Measurements from ENCODE around the gene TAAR5. TPM values are rescaled to one million over a fixed set of nuclear protein-coding genes. Genes with fewer than 3 reads are reported as not detected.

The TAAR5 gene
- polyA plus RNA-seq, 1 donor from 2014 or later, result not detected

- Histone ChIP-seq H4K20me1 (ENCODE audit: insufficient read depth) (no peaks in the 10 kb centered on the region), H3K9ac (ENCODE audit: low read length) (no peak overlapping the region), H3K27me3 (ENCODE audit: insufficient read depth, low read depth, low read length) (no peaks in the 10 kb centered on the region), H3K9me3 (ENCODE audit: low read length) (no peaks in the 10 kb centered on the region), H3K4me3 (ENCODE audit: low read length) (no peak overlapping the region), H2AFZ (ENCODE audit: low read depth, low read length) (no peak overlapping the region), H3K27ac (ENCODE audit: low read length) (no peak overlapping the region), H3K79me2 (replicated peaks; ENCODE audit: insufficient read depth, low read length) (no peaks in the 10 kb centered on the region), H3K4me2 (ENCODE audit: low read length) (no peak overlapping the region), H3F3A (ENCODE audit: insufficient read depth, low read length, poor library complexity, severe bottlenecking) (no peaks in the 10 kb centered on the region), H3K9me2 (ENCODE audit: insufficient read depth, low read length) (no peaks in the 10 kb centered on the region), H3K36me3 (ENCODE audit: insufficient read depth, low read length) (no peaks in the 10 kb centered on the region)
- TF ChIP-seq MXI1 (conservative IDR thresholded peaks at IDR 0.05; ENCODE audit: poor library complexity, severe bottlenecking), result no peak
- TF ChIP-seq REST (IDR thresholded peaks at IDR 0.05; ENCODE audit: borderline replicate concordance), result no peak
- no peak for TF ChIP-seq RAD21 (conservative IDR thresholded peaks at IDR 0.05)
- no peak for TF ChIP-seq TAF1 (IDR thresholded peaks at IDR 0.05; ENCODE audit: low read depth)
- no peak for TF ChIP-seq SMC3 (conservative IDR thresholded peaks at IDR 0.05; ENCODE audit: poor library complexity)
- TF ChIP-seq, protein P1, sequence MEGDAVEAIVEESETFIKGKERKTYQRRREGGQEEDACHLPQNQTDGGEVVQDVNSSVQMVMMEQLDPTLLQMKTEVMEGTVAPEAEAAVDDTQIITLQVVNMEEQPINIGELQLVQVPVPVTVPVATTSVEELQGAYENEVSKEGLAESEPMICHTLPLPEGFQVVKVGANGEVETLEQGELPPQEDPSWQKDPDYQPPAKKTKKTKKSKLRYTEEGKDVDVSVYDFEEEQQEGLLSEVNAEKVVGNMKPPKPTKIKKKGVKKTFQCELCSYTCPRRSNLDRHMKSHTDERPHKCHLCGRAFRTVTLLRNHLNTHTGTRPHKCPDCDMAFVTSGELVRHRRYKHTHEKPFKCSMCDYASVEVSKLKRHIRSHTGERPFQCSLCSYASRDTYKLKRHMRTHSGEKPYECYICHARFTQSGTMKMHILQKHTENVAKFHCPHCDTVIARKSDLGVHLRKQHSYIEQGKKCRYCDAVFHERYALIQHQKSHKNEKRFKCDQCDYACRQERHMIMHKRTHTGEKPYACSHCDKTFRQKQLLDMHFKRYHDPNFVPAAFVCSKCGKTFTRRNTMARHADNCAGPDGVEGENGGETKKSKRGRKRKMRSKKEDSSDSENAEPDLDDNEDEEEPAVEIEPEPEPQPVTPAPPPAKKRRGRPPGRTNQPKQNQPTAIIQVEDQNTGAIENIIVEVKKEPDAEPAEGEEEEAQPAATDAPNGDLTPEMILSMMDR (IDR thresholded peaks at IDR 0.05; ENCODE audit: poor library complexity, severe bottlenecking), result no peak
- no peak for TF ChIP-seq EZH2 (IDR thresholded peaks at IDR 0.05; ENCODE audit: borderline replicate concordance, insufficient read depth, low read length, poor library complexity, severe bottlenecking)
- no peak for TF ChIP-seq EP300 (conservative IDR thresholded peaks at IDR 0.05; ENCODE audit: poor library complexity, severe bottlenecking)
- TF ChIP-seq POLR2AphosphoS5 (IDR thresholded peaks at IDR 0.05), result no peak
Measured at GRCh38 chr6:132584698-132585097, 4.8 kb downstream of the TAAR5 start.

DNA sequence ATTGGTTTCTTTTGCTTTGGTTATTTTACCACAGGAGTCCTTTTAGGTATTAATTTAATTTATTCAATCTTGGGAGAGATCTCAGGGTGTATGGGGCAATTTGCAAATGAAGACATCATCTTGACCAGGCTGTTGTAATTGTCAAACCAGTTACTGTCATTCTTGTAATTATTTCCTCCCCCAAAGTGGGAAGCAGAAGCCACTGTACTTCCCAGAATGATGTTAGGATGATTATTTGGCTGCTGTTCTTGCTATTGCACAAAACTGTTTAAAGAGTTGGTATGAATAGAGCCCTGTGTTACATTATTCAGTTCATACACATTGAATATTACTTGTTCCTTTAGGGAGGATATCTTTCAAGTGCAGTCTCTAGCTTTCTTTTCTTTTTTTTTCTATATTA lies 17.8 kb downstream of the TAAR5 start:
- Histone ChIP-seq H2AFZ (ENCODE audit: low read depth, low read length) (no peak overlapping the region), H4K20me1 (ENCODE audit: insufficient read depth) (no peaks in the 10 kb centered on the region), H3K36me3 (ENCODE audit: insufficient read depth, low read length) (no peaks in the 10 kb centered on the region), H3K27me3 (ENCODE audit: insufficient read depth, low read depth, low read length) (no peaks in the 10 kb centered on the region), H3K9me2 (ENCODE audit: insufficient read depth, low read length) (no peaks in the 10 kb centered on the region), H3K4me3 (ENCODE audit: low read length) (no peak overlapping the region), H3K79me2 (replicated peaks; ENCODE audit: insufficient read depth, low read length) (no peaks in the 10 kb centered on the region), H3K9ac (ENCODE audit: low read length) (no peak overlapping the region), H3K9me3 (ENCODE audit: low read length) (no peaks in the 10 kb centered on the region), H3K4me2 (ENCODE audit: low read length) (no peak overlapping the region), H3F3A (ENCODE audit: insufficient read depth, low read length, poor library complexity, severe bottlenecking) (no peaks in the 10 kb centered on the region), H3K27ac (ENCODE audit: low read length) (no peak overlapping the region)
- TF ChIP-seq SMC3 (conservative IDR thresholded peaks at IDR 0.05; ENCODE audit: poor library complexity) (no peak), MXI1 (conservative IDR thresholded peaks at IDR 0.05; ENCODE audit: poor library complexity, severe bottlenecking) (no peak), RAD21 (conservative IDR thresholded peaks at IDR 0.05) (no peak), EZH2 (IDR thresholded peaks at IDR 0.05; ENCODE audit: borderline replicate concordance, insufficient read depth, low read length, poor library complexity, severe bottlenecking) (no peak), EP300 (conservative IDR thresholded peaks at IDR 0.05; ENCODE audit: poor library complexity, severe bottlenecking) (no peak), REST (IDR thresholded peaks at IDR 0.05; ENCODE audit: borderline replicate concordance) (no peak), POLR2AphosphoS5 (IDR thresholded peaks at IDR 0.05) (no peak), TAF1 (IDR thresholded peaks at IDR 0.05; ENCODE audit: low read depth) (no peak)
- TF ChIP-seq, protein P1 (IDR thresholded peaks at IDR 0.05; ENCODE audit: poor library complexity, severe bottlenecking), result no peak
